K562 (cell line): ENCODE measurements around the gene VSIG10. TPM values are rescaled to one million over a fixed set of nuclear protein-coding genes. Genes with fewer than 3 reads are reported as not detected.

Source experiments
- ATAC-seq: fragments of 200-7000 bp; cut with Tn5 transposase; 3 replicates; pipeline ENCODE4 v1.9.1; 2020; ENCODE audit warnings: moderate library complexity
- BruUV-seq: library from RNA; stranded (reverse); fragments of 400-500 nt; replicated peaks from 2 replicates; lab custom pipeline; 2021; lab: Mats Ljungman, UMichigan
- CTCF ChIA-PET: fragments of 300-600 bp; formaldehyde crosslinking; extraction: SDS; loops from one replicate; lab custom pipeline; 2021; ENCODE audit warnings: low intra/inter-chr PET ratio; lab: Yijun Ruan, JAX
- POLR2A ChIA-PET: fragments of 300-600, 350-650 bp; sonication (Branson Sonifier 250); formaldehyde crosslinking; extraction: SDS; loops from one replicate; lab custom pipeline; 2021; ENCODE audit warnings: antibody characterized with exemption, inconsistent platforms; lab: Yijun Ruan, JAX
- DNase-seq, 4 experiments: peaks; one replicate each; pipeline versions ENCODE4 v3.0.0 to v3.0.0-alpha.2; 2011 to 2018; ENCODE audit warnings: low spot score in 3 of 4, mixed read lengths in 3 of 4; ENCODE audit errors: extremely low read depth in 1 of 4
- FAIRE-seq: peaks from 2 replicates; lab custom pipeline; 2011; peaks lifted over from hg19 to GRCh38; lab: Jason Lieb, UNC
- H2AFZ ChIP-seq: 2 replicates; pipeline ENCODE4 v1.6.0; 2011; ENCODE audit warnings: low read depth, low read length, control low read depth, inconsistent platforms
- H3K27ac ChIP-seq: fragments of 200-600 bp; 3 replicates; pipeline ENCODE4 v1.8.0; 2011; ENCODE audit warnings: low read depth, mild to moderate bottlenecking, control low read depth, inconsistent platforms, low read length, moderate library complexity, mixed read lengths; ENCODE audit errors: extremely low read depth
- H3K27me3 ChIP-seq, 2 experiments: fragments of 300-600 bp in 1 of 2; 2 replicates in 1 of 2; 3 replicates in 1 of 2; pipeline versions ENCODE4 v1.6.0 to v1.8.0; 2011; ENCODE audit warnings: inconsistent platforms in 2 of 2, low read length in 2 of 2, mild to moderate bottlenecking in 1 of 2, mixed read lengths in 1 of 2, moderate library complexity in 1 of 2; ENCODE audit not compliant: control insufficient read depth in 2 of 2, insufficient read depth in 2 of 2
- H3K36me3 ChIP-seq: fragments of 300-600 bp; 3 replicates; pipeline ENCODE4 v1.8.0; 2011; ENCODE audit warnings: mild to moderate bottlenecking, low read length, inconsistent platforms; ENCODE audit not compliant: control insufficient read depth, insufficient read depth
- H3K4me1 ChIP-seq, 2 experiments: fragments of 200-600 bp in 1 of 2; replicated peaks in 1 of 2; 2 replicates in 1 of 2; 3 replicates in 1 of 2; pipeline versions ENCODE4 v1.5.1 to v1.8.0; 2011; ENCODE audit warnings: inconsistent platforms in 2 of 2, low read length in 2 of 2, mild to moderate bottlenecking in 1 of 2, mixed read lengths in 1 of 2, moderate library complexity in 1 of 2; ENCODE audit not compliant: control insufficient read depth in 2 of 2, insufficient read depth in 2 of 2
- H3K4me2 ChIP-seq: 2 replicates; pipeline ENCODE4 v1.6.1; 2011; ENCODE audit warnings: low read length, control low read depth, inconsistent platforms, mixed read lengths; ENCODE audit not compliant: insufficient read depth
- H3K4me3 ChIP-seq: fragments of 200-600 bp; sonication (generic), shearing (Covaris generic); 2 replicates; pipeline ENCODE4 v1.5.1; 2016; ENCODE audit warnings: control low read depth, inconsistent platforms
- H3K79me2 ChIP-seq: fragments of 200-600 bp; 3 replicates; pipeline ENCODE4 v1.8.0; 2011; ENCODE audit warnings: low read length, inconsistent platforms; ENCODE audit not compliant: control insufficient read depth, insufficient read depth
- H3K9ac ChIP-seq, 2 experiments: 2 replicates each; pipeline versions ENCODE4 v1.6.0 to v1.6.1; 2011; ENCODE audit warnings: low read depth in 2 of 2, low read length in 2 of 2, control low read depth in 1 of 2, inconsistent platforms in 1 of 2, mild to moderate bottlenecking in 1 of 2, mixed read lengths in 1 of 2; ENCODE audit not compliant: insufficient read depth in 1 of 2
- H3K9me1 ChIP-seq: one replicate; pipeline ENCODE4 v1.6.0; 2011; ENCODE audit warnings: inconsistent platforms, mild to moderate bottlenecking, low read length, moderate library complexity; ENCODE audit not compliant: control insufficient read depth, insufficient read depth
- H3K9me3 ChIP-seq: replicated peaks from 2 replicates; pipeline ENCODE4 v1.5.1; 2011; ENCODE audit warnings: low read depth, low read length, inconsistent platforms; ENCODE audit not compliant: control insufficient read depth, insufficient read depth
- H4K20me1 ChIP-seq: replicated peaks from 2 replicates; pipeline ENCODE4 v1.6.1; 2011; ENCODE audit warnings: low read length, inconsistent platforms, mixed read lengths; ENCODE audit not compliant: control insufficient read depth, insufficient read depth
- HMG20A ChIP-seq: fragments of 450-650 bp; formaldehyde crosslinking; conservative IDR thresholded peaks from 2 replicates; pipeline ENCODE4 v1.4.0; 2020; ENCODE audit warnings: mild to moderate bottlenecking, mixed read lengths
- NR3C1 ChIP-seq: sonication (generic); formaldehyde crosslinking; IDR thresholded peaks from 2 replicates; pipeline ENCODE4 v1.8.1; 2022; ENCODE audit warnings: missing genetic modification reagents
- POLR2B ChIP-seq: fragments of 450-650 bp; IDR thresholded peaks from 2 replicates; pipeline ENCODE4 v1.6.1; 2018; ENCODE audit warnings: low read depth; ENCODE audit not compliant: partially characterized antibody
- SAP30 ChIP-seq: fragments of 200-600 bp; sonication (generic); IDR thresholded peaks from 2 replicates; pipeline ENCODE4 v1.6.1; 2012; ENCODE audit warnings: borderline replicate concordance, low read depth, mild to moderate bottlenecking, moderate library complexity, low read length, control low read depth, inconsistent platforms; ENCODE audit not compliant: insufficient read depth, poor library complexity, severe bottlenecking
- ZNF121 ChIP-seq: sonication (generic); formaldehyde crosslinking; conservative IDR thresholded peaks from 2 replicates; pipeline ENCODE4 v1.8.0; 2022; ENCODE audit warnings: missing genetic modification reagents
- ZNF785 ChIP-seq: fragments of 250-450 bp; sonication (Bioruptor Pico); IDR thresholded peaks from 2 replicates; pipeline ENCODE4 v1.4.0; 2020; ENCODE audit warnings: mild to moderate bottlenecking
- ZSCAN29 ChIP-seq: fragments of 450-650 bp; IDR thresholded peaks from 2 replicates; pipeline ENCODE4 v1.6.1; 2017
- WGBS: fragments of 100-300 bp; shearing (Covaris generic); methylation state at CpG from one replicate; pipeline ENCODE4 v1.1.6; 2016; ENCODE audit warnings: low coverage, mixed read lengths; ENCODE audit not compliant: insufficient coverage; ENCODE audit errors: missing lambda C conversion rate; 5-methylcytosine and 5-hydroxymethylcytosine counted together
- in situ Hi-C: fragments of 300-500 bp; cut with MboI; formaldehyde crosslinking; loops from 4 replicates; pipeline ENCODE4 v1.15.0; 2018; ENCODE audit warnings: inconsistent platforms, mixed read lengths
- intact Hi-C: fragments of 100-400 bp; cut with micrococcal nuclease; formaldehyde crosslinking; loops from 2 replicates; pipeline ENCODE4 v1.14.2; 2022
- polyA plus RNA-seq, 8 experiments: library from polyadenylated mRNA; depleted of rRNA in 4 of 8; stranded (reverse) in 5 of 8; unstranded in 3 of 8; fragments of >200 nt; fragmentation: Nextera tagmentation in 2 of 8; fragmentation: Illumina TruSeq in 1 of 8; extraction: Ambion mirVana in 2 of 8; extraction: Trizol in 1 of 8; gene quantifications; 2 replicates each; pipeline versions ENCODE4 v1.2.1 to v1.2.3, GENCODE V29; 2011 to 2014; ENCODE audit warnings: inconsistent platforms in 1 of 8, missing spikeins in 1 of 8
- total RNA-seq, 7 experiments: library from RNA; depleted of rRNA in 6 of 7; stranded (reverse); fragments of >200 nt in 6 of 7; fragmentation: Illumina TruSeq in 2 of 7; extraction: Trizol in 2 of 7; gene quantifications; 2 replicates each; pipeline versions ENCODE4 v1.2.1 to v1.2.3, GENCODE V29; 2011 to 2021; ENCODE audit warnings: low replicate concordance in 1 of 7
- TF ChIP-seq, protein P1 (sequence below): fragments of 450-650 bp; IDR thresholded peaks from 2 replicates; pipeline ENCODE4 v1.6.1; 2016; ENCODE audit warnings: mild to moderate bottlenecking

The VSIG10 gene
- total and polyA plus RNA-seq, 9 of the 15 experiments (the other 6 are each of a cell fraction or from before 2014, with no cell fraction given) = 4.1 to 8.8 (median 4.7) TPM

DNA sequence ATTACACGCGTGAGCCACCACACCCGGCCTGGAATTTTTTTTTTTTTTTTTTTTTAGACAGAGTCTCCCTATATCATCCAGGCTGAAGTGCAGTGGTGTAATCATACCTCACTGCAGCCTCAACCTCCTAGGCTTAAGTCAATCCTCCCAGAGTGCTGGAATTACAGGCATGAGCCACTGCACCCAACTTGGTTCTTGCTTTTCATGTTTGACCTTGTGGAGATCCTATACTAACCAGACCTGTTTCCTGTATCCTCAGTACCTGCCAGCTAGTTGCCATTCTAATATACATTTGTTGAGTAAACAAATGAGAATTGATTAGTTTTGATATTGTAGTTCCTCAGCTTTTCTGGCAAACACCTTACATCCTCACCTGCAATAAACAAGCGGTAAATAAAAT lies 3.2 kb upstream of the VSIG10 start (continued):
- TF ChIP-seq, protein P1, sequence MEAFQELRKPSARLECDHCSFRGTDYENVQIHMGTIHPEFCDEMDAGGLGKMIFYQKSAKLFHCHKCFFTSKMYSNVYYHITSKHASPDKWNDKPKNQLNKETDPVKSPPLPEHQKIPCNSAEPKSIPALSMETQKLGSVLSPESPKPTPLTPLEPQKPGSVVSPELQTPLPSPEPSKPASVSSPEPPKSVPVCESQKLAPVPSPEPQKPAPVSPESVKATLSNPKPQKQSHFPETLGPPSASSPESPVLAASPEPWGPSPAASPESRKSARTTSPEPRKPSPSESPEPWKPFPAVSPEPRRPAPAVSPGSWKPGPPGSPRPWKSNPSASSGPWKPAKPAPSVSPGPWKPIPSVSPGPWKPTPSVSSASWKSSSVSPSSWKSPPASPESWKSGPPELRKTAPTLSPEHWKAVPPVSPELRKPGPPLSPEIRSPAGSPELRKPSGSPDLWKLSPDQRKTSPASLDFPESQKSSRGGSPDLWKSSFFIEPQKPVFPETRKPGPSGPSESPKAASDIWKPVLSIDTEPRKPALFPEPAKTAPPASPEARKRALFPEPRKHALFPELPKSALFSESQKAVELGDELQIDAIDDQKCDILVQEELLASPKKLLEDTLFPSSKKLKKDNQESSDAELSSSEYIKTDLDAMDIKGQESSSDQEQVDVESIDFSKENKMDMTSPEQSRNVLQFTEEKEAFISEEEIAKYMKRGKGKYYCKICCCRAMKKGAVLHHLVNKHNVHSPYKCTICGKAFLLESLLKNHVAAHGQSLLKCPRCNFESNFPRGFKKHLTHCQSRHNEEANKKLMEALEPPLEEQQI = no peak
- TF ChIP-seq NR3C1 (no peak), ZNF785 (no peak), POLR2B (no peak), HMG20A (CRISPR knock-in tag) (no peak), ZSCAN29 (no peak)

DNA sequence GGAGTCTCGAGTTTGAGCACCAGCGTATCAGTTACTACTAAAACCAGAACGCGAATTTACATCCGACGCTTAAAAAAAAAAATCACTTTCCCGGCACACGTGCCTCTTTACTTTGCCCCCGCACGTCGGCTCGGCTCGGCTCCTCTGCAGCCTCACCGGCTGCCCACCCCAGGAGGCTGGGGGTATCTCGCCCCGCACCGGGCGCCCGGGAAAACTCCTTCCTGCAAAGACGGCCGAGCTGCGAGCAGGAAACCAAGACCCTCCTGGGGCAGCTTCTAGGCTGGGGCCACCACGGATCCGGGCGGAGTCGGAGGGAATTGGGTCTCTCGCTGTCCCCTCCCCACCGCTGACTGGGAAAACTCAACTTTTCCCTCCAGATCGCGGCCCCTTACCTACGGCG lies 610 bp downstream of the VSIG10 start:
- H3K4me3 ChIP-seq = peak overlapping the region; percentile 42
- H3K79me2 ChIP-seq = no peaks in the 10 kb centered on the region
- POLR2A ChIA-PET = interaction anchor here (0.6 to 1.2 kb wide), 3 partner anchors 14 to 273 kb away, joined by 3 to 4 read pairs (median 3); partner anchors contain the start of genes SUDS3 and WSB2
- H3K27me3 ChIP-seq = peaks cover 26 to 39% of the 10 kb centered on the region in 2 experiments; a peak in 4 of 5 replicates
- H3K9me3 ChIP-seq = no peaks in the 10 kb centered on the region
- H3K9me1 ChIP-seq = no peaks in the 10 kb centered on the region
- intact Hi-C loops = loop anchor here (5.0 kb wide), 1 partner anchor 41 kb away; the partner anchor contains the start of gene WSB2
- TF ChIP-seq ZNF121 (CRISPR knock-in tag) (no peak), SAP30 (peak; percentile 42)
- TF ChIP-seq, all 486 proteins: peak for 1
- Histone ChIP-seq H3K4me1 (peaks cover 0 to 15% of the 10 kb centered on the region in 2 experiments; a peak in 3 of 5 replicates), H3K9ac (peak overlapping the region in 1 of 2 experiments; percentile 84; a peak in 2 of 4 replicates), H4K20me1 (no peaks in the 10 kb centered on the region), H3K27ac (no peak overlapping the region), H3K36me3 (no peaks in the 10 kb centered on the region), H2AFZ (peak overlapping the region; percentile 81), H3K4me2 (peak overlapping the region; percentile 61)
- DNase-seq (no peak), ATAC-seq (no peak; the same call in 2 of the 3 replicates), FAIRE-seq (no peak)
- 0% methylated on average over 31 of the region's 32 CpGs for WGBS
- no TSS peak for BruUV-seq
- in situ Hi-C loops = no loop called here
- CTCF ChIA-PET = no interaction called here
